ENCODE results near the gene SPAG8.

GRCh38 chr9:35811381-35812024 is 559 bp downstream of the SPAG8 start:
- no peak for TF ChIP-seq POLR2AphosphoS5 (IDR thresholded peaks at IDR 0.05)
- no peak for TF ChIP-seq POLR2A (IDR thresholded peaks at IDR 0.05)
- no peak for TF ChIP-seq CTCF (IDR thresholded peaks at IDR 0.05)

Data from prostate gland (tissue), 2 donors.